OCI-LY7 (cell line): ENCODE results near the gene NFKBIB.
A peak's percentile ranks its signal among the peaks of the same experiment; 100 is the strongest.

Experiments
- CTCF ChIP-seq: fragments of 200-600 bp; sonication (generic); conservative IDR thresholded peaks from 2 replicates; pipeline ENCODE4 v1.5.1; 2014; ENCODE audit warnings: mild to moderate bottlenecking, antibody characterized with exemption, low read length, moderate library complexity, mixed read lengths
- EZH2phosphoT487 ChIP-seq: fragments of 200-600 bp; sonication (generic); IDR thresholded peaks from 2 replicates; pipeline ENCODE4 v1.6.1; 2018; ENCODE audit warnings: low read depth, borderline replicate concordance, mild to moderate bottlenecking, mixed run types, antibody characterized with exemption, low read length, moderate library complexity, mixed read lengths

GRCh38 chr19:38878575-38879399, 21.0 kb upstream of the NFKBIB start:
- TF ChIP-seq CTCF, result peak; percentile 52
- no peak for TF ChIP-seq EZH2phosphoT487
